ENCODE data around the gene RNF20. TPM values are rescaled to one million over a fixed set of nuclear protein-coding genes. Genes with fewer than 3 reads are reported as not detected.

RNF20 gene
- total RNA-seq, 6 donors from 2014 or later: 12.2 to 45.6 (median 29.6) TPM

- H3K27ac ChIP-seq: no peak overlapping the region
- no peak for DNase-seq
- H3K27me3 ChIP-seq: no peaks in the 10 kb centered on the region
- H3K36me3 ChIP-seq: no peaks in the 10 kb centered on the region
- H3K4me3 ChIP-seq: no peak overlapping the region
- ATAC-seq (ENCODE audit: low FRiP score in 2 of 2): no peak
- no peak for TF ChIP-seq POLR2A (IDR thresholded peaks at IDR 0.05)
- TF ChIP-seq POLR2AphosphoS5 (IDR thresholded peaks at IDR 0.05): no peak
- no peak for TF ChIP-seq EP300 (IDR thresholded peaks at IDR 0.05)
- TF ChIP-seq CTCF (IDR thresholded peaks at IDR 0.05): no peak
- H3K9me3 ChIP-seq: no peaks in the 10 kb centered on the region
- peaks cover 0 to 3% (median under 1%) of the 10 kb centered on the region in 4 donors for H3K4me1 ChIP-seq
These were observed 5.6 kb upstream of the RNF20 start for GRCh38 chr9:101528015-101528414.

GRCh38 chr9:101530076-101530711 is 3.5 kb upstream of the RNF20 start:
- Histone ChIP-seq H3K9me3 (no peaks in the 10 kb centered on the region), H3K4me3 (no peak overlapping the region), H3K27me3 (no peaks in the 10 kb centered on the region), H3K4me1 (peaks cover 7 to 14% (median 11%) of the 10 kb centered on the region in 4 donors), H3K36me3 (no peaks in the 10 kb centered on the region), H3K27ac (no peak overlapping the region)
- DNase-seq (peak in 1 of 2 donors; percentile 63), ATAC-seq (ENCODE audit: low FRiP score in 2 of 2) (peak; percentile 63 to 70)
- 16 to 17% methylated on average over 6 of the region's 6 CpGs for WGBS, 2 donors
- TF ChIP-seq POLR2A (IDR thresholded peaks at IDR 0.05): no peak
- no peak for TF ChIP-seq POLR2AphosphoS5 (IDR thresholded peaks at IDR 0.05)
- peak; percentile 55 to 85 (median 70) for TF ChIP-seq CTCF (IDR thresholded peaks at IDR 0.05)

GRCh38 chr9:101536351-101536750 is 2.7 kb downstream of the RNF20 start:
- no peak overlapping the region for H3K4me3 ChIP-seq
- no peaks in the 10 kb centered on the region for H3K27me3 ChIP-seq
- no peaks in the 10 kb centered on the region for H3K9me3 ChIP-seq
- H3K4me1 ChIP-seq: peaks cover 7 to 30% (median 14%) of the 10 kb centered on the region in 4 donors
- ATAC-seq (ENCODE audit: low FRiP score in 2 of 2) (no peak), DNase-seq (no peak)
- no peak overlapping the region for H3K27ac ChIP-seq
- H3K36me3 ChIP-seq: peaks cover 9 to 53% (median 20%) of the 10 kb centered on the region in 4 donors
- TF ChIP-seq POLR2A (IDR thresholded peaks at IDR 0.05) (no peak), CTCF (IDR thresholded peaks at IDR 0.05) (no peak), POLR2AphosphoS5 (IDR thresholded peaks at IDR 0.05) (no peak), EP300 (IDR thresholded peaks at IDR 0.05) (no peak)

GRCh38 chr9:101536938-101537337 is 3.3 kb downstream of the RNF20 start:
- Histone ChIP-seq H3K27ac (no peak overlapping the region), H3K9me3 (no peaks in the 10 kb centered on the region), H3K27me3 (no peaks in the 10 kb centered on the region), H3K4me3 (no peak overlapping the region), H3K4me1 (peaks cover 7 to 30% (median 14%) of the 10 kb centered on the region in 4 donors), H3K36me3 (peaks cover 9 to 59% (median 20%) of the 10 kb centered on the region in 4 donors)
- DNase-seq (no peak), ATAC-seq (ENCODE audit: low FRiP score in 2 of 2) (no peak)
- no peak for TF ChIP-seq POLR2A (IDR thresholded peaks at IDR 0.05)
- WGBS, 2 donors: 89 to 93% methylated on average over 2 of the region's 2 CpGs

GRCh38 chr9:101540069-101540468 is 6.4 kb downstream of the RNF20 start:
- no peaks in the 10 kb centered on the region for H3K9me3 ChIP-seq
- H3K27ac ChIP-seq: no peak overlapping the region
- H3K4me3 ChIP-seq: no peak overlapping the region
- H3K4me1 ChIP-seq: peaks cover 0 to 17% (median 4%) of the 10 kb centered on the region in 4 donors
- no peak for DNase-seq
- no peaks in the 10 kb centered on the region for H3K27me3 ChIP-seq
- WGBS, 2 donors: 94 to 97% methylated on average over 8 of the region's 8 CpGs
- H3K36me3 ChIP-seq: peaks cover 9 to 85% (median 29%) of the 10 kb centered on the region in 4 donors
- TF ChIP-seq POLR2AphosphoS5 (IDR thresholded peaks at IDR 0.05): no peak
- no peak for TF ChIP-seq EP300 (IDR thresholded peaks at IDR 0.05)
- no peak for TF ChIP-seq POLR2A (IDR thresholded peaks at IDR 0.05)
- no peak for TF ChIP-seq CTCF (IDR thresholded peaks at IDR 0.05)
- no peak for ATAC-seq (ENCODE audit: low FRiP score in 2 of 2)

All from upper lobe of left lung (tissue), 6 donors.